Neural cell (in vitro differentiated cells): ENCODE data around the gene SNAP25. TPM values are rescaled to one million over a fixed set of nuclear protein-coding genes. Genes with fewer than 3 reads are reported as not detected.

Experiments used
- H2AFZ ChIP-seq: fragments of 200-600, 300-800 bp; sonication (generic), shearing (Covaris generic); 2 replicates; pipeline ENCODE4 v1.6.0; 2014; ENCODE audit warnings: low read depth, mild to moderate bottlenecking, antibody characterized with exemption, low read length, moderate library complexity
- H3F3A ChIP-seq: fragments of 200-600 bp; shearing (Covaris generic); 2 replicates; pipeline ENCODE4 v1.6.1; 2016; ENCODE audit warnings: mild to moderate bottlenecking, moderate library complexity, mixed read lengths, antibody characterized with exemption, low read length; ENCODE audit not compliant: insufficient read depth, poor library complexity, severe bottlenecking
- H3K27ac ChIP-seq: fragments of 200-600, 300-800 bp; sonication (generic), shearing (Covaris generic); 2 replicates; pipeline ENCODE4 v1.5.1; 2014; ENCODE audit warnings: mild to moderate bottlenecking, low read length, moderate library complexity
- H3K27me3 ChIP-seq: fragments of 300-800, 200-600 bp; sonication (generic), shearing (Covaris generic); 2 replicates; pipeline ENCODE4 v1.6.0; 2014; ENCODE audit warnings: mild to moderate bottlenecking, low read depth, low read length, moderate library complexity; ENCODE audit not compliant: insufficient read depth
- H3K36me3 ChIP-seq: fragments of 300-800, 200-600 bp; sonication (generic), shearing (Covaris generic); 2 replicates; pipeline ENCODE4 v1.5.1; 2014; ENCODE audit warnings: mild to moderate bottlenecking, antibody characterized with exemption, low read length, moderate library complexity; ENCODE audit not compliant: insufficient read depth
- H3K4me2 ChIP-seq: fragments of 300-800, 200-600 bp; sonication (generic), shearing (Covaris generic); 2 replicates; pipeline ENCODE4 v1.6.0; 2014; ENCODE audit warnings: mild to moderate bottlenecking, low read length
- H3K4me3 ChIP-seq: fragments of 300-800, 200-600 bp; sonication (generic), shearing (Covaris generic); 2 replicates; pipeline ENCODE4 v1.5.1; 2014; ENCODE audit warnings: mild to moderate bottlenecking, low read length, moderate library complexity
- H3K79me2 ChIP-seq: fragments of 200-600 bp; shearing (Covaris generic); replicated peaks from 2 replicates; pipeline ENCODE4 v1.6.0; 2014; ENCODE audit warnings: mild to moderate bottlenecking, low read length, moderate library complexity; ENCODE audit not compliant: insufficient read depth
- H3K9ac ChIP-seq: fragments of 300-800, 200-600 bp; sonication (generic), shearing (Covaris generic); 2 replicates; pipeline ENCODE4 v1.6.1; 2016; ENCODE audit warnings: mild to moderate bottlenecking, low read length, mixed read lengths
- H3K9me2 ChIP-seq: fragments of 200-600 bp; shearing (Covaris generic); 2 replicates; pipeline ENCODE4 v1.6.1; 2016; ENCODE audit warnings: mild to moderate bottlenecking, low read length, mixed read lengths; ENCODE audit not compliant: insufficient read depth
- H3K9me3 ChIP-seq: fragments of 200-600, 300-800 bp; sonication (generic), shearing (Covaris generic); 2 replicates; pipeline ENCODE4 v1.6.1; 2016; ENCODE audit warnings: mild to moderate bottlenecking, mixed run types, low read length, moderate library complexity, mixed read lengths
- H4K20me1 ChIP-seq: fragments of 200-600 bp; shearing (Covaris generic); 2 replicates; pipeline ENCODE4 v1.6.1; 2016; ENCODE audit warnings: mild to moderate bottlenecking, mixed run types; ENCODE audit not compliant: insufficient read depth
- CTCF ChIP-seq: fragments of 450-650 bp; IDR thresholded peaks from 2 replicates; pipeline ENCODE4 v1.5.1; 2014; ENCODE audit warnings: antibody characterized with exemption, mild to moderate bottlenecking, moderate library complexity; ENCODE audit not compliant: poor library complexity, severe bottlenecking
- EP300 ChIP-seq: fragments of 450-650 bp; conservative IDR thresholded peaks from 2 replicates; pipeline ENCODE4 v1.6.1; 2014; ENCODE audit warnings: antibody characterized with exemption, mild to moderate bottlenecking, moderate library complexity; ENCODE audit not compliant: poor library complexity, severe bottlenecking
- EZH2 ChIP-seq: fragments of 200-600, 300-800 bp; shearing (Covaris generic), sonication (generic); IDR thresholded peaks from 2 replicates; pipeline ENCODE4 v1.6.1; 2014; ENCODE audit warnings: antibody characterized with exemption, low read length, borderline replicate concordance, mild to moderate bottlenecking; ENCODE audit not compliant: insufficient read depth, poor library complexity, severe bottlenecking
- MXI1 ChIP-seq: fragments of 450-650 bp; conservative IDR thresholded peaks from 2 replicates; pipeline ENCODE4 v1.6.1; 2014; ENCODE audit warnings: antibody characterized with exemption, mild to moderate bottlenecking; ENCODE audit not compliant: poor library complexity, severe bottlenecking
- POLR2AphosphoS5 ChIP-seq: IDR thresholded peaks from 2 replicates; pipeline ENCODE4 v1.6.1; 2012
- RAD21 ChIP-seq: fragments of 450-650 bp; conservative IDR thresholded peaks from 2 replicates; pipeline ENCODE4 v1.6.1; 2014; ENCODE audit warnings: antibody characterized with exemption, mild to moderate bottlenecking, moderate library complexity
- SMC3 ChIP-seq: fragments of 450-650 bp; conservative IDR thresholded peaks from 2 replicates; pipeline ENCODE4 v1.6.1; 2014; ENCODE audit warnings: antibody characterized with exemption, mild to moderate bottlenecking, moderate library complexity; ENCODE audit not compliant: poor library complexity
- TAF1 ChIP-seq: IDR thresholded peaks from 2 replicates; pipeline ENCODE4 v1.6.1; 2012; ENCODE audit warnings: low read depth
- polyA plus RNA-seq: library from polyadenylated mRNA; depleted of rRNA; stranded (reverse); fragments of >200 nt; gene quantifications from 2 replicates; pipeline ENCODE4 v1.2.3, GENCODE V29; 2014
- TF ChIP-seq, protein P1 (sequence below): IDR thresholded peaks from 2 replicates; pipeline ENCODE4 v1.6.1; 2012; ENCODE audit warnings: borderline replicate concordance

Gene SNAP25
- polyA plus RNA-seq, 1 donor from 2014 or later, result 139 TPM

DNA sequence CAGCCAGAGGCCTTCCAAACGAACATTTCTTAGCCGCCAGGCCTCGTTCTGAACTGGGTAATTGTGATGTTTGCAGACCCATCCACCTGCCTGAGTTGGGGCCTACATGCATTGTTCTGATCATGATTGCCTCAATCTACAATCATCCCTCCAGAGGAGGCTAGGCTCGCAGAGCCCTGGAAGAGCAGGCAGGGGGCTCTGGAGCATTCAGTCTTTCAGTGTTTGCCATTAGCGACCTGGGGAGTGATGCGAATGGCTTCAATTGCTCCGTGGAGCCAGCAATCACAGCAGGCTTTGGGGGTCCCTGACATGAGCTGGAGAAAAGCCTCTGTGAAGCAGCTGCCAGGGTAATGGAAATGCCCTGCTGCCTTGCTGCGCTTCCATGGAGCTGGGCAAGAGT lies 22.0 kb downstream of the SNAP25 start:
- Histone ChIP-seq H2AFZ (no peak overlapping the region), H3K27ac (peak overlapping the region; percentile 31), H3K36me3 (peaks cover 5% of the 10 kb centered on the region), H3K4me2 (no peak overlapping the region), H4K20me1 (no peaks in the 10 kb centered on the region), H3K79me2 (no peaks in the 10 kb centered on the region), H3K9ac (peak overlapping the region; percentile 2), H3K9me3 (no peaks in the 10 kb centered on the region), H3K27me3 (no peaks in the 10 kb centered on the region), H3F3A (no peaks in the 10 kb centered on the region), H3K9me2 (no peaks in the 10 kb centered on the region), H3K4me3 (no peak overlapping the region)
- TF ChIP-seq POLR2AphosphoS5 (peak; percentile 72), CTCF (peak; percentile 42), SMC3 (peak; percentile 38), EP300 (peak; percentile 24), RAD21 (peak; percentile 45), EZH2 (no peak), MXI1 (no peak), TAF1 (no peak)
- TF ChIP-seq, protein P1, sequence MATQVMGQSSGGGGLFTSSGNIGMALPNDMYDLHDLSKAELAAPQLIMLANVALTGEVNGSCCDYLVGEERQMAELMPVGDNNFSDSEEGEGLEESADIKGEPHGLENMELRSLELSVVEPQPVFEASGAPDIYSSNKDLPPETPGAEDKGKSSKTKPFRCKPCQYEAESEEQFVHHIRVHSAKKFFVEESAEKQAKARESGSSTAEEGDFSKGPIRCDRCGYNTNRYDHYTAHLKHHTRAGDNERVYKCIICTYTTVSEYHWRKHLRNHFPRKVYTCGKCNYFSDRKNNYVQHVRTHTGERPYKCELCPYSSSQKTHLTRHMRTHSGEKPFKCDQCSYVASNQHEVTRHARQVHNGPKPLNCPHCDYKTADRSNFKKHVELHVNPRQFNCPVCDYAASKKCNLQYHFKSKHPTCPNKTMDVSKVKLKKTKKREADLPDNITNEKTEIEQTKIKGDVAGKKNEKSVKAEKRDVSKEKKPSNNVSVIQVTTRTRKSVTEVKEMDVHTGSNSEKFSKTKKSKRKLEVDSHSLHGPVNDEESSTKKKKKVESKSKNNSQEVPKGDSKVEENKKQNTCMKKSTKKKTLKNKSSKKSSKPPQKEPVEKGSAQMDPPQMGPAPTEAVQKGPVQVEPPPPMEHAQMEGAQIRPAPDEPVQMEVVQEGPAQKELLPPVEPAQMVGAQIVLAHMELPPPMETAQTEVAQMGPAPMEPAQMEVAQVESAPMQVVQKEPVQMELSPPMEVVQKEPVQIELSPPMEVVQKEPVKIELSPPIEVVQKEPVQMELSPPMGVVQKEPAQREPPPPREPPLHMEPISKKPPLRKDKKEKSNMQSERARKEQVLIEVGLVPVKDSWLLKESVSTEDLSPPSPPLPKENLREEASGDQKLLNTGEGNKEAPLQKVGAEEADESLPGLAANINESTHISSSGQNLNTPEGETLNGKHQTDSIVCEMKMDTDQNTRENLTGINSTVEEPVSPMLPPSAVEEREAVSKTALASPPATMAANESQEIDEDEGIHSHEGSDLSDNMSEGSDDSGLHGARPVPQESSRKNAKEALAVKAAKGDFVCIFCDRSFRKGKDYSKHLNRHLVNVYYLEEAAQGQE, result no peak

- no peak overlapping the region for H3K4me2 ChIP-seq
- no peaks in the 10 kb centered on the region for H3F3A ChIP-seq
- H3K27ac ChIP-seq, result no peak overlapping the region
- no peak overlapping the region for H3K9ac ChIP-seq
- H3K36me3 ChIP-seq, result peaks cover 5% of the 10 kb centered on the region
- H2AFZ ChIP-seq, result no peak overlapping the region
- no peak for TF ChIP-seq EP300
- TF ChIP-seq TAF1, result no peak
- TF ChIP-seq MXI1, result no peak
- TF ChIP-seq EZH2, result no peak
- no peak for TF ChIP-seq CTCF
- no peak for TF ChIP-seq RAD21
- TF ChIP-seq POLR2AphosphoS5, result no peak
- TF ChIP-seq, protein P1, result no peak
- TF ChIP-seq SMC3, result no peak
- H3K79me2 ChIP-seq, result no peaks in the 10 kb centered on the region
- no peak overlapping the region for H3K4me3 ChIP-seq
- no peaks in the 10 kb centered on the region for H4K20me1 ChIP-seq
- no peaks in the 10 kb centered on the region for H3K27me3 ChIP-seq
- H3K9me2 ChIP-seq, result no peaks in the 10 kb centered on the region
- H3K9me3 ChIP-seq, result no peaks in the 10 kb centered on the region
Observed at GRCh38 chr20:10242166-10242565, 23.5 kb downstream of the SNAP25 start.
